Activated CD4-positive, alpha-beta memory T cell treated with anti-CD3 and anti-CD28 coated beads for 36 hours (primary cell): ENCODE measurements around the gene CHMP1A. TPM values are rescaled to one million over a fixed set of nuclear protein-coding genes. Genes with fewer than 3 reads are reported as not detected.

Experiments used
- CTCF ChIA-PET: fragments of 350-600 bp; sonication (Branson Sonifier 250); formaldehyde crosslinking; loops from one replicate; lab custom pipeline; 2021; ENCODE audit warnings: antibody characterized with exemption, inconsistent platforms; lab: Charles Lee
- POLR2A ChIA-PET: fragments of 350-600 bp; sonication (Branson Sonifier 250); formaldehyde crosslinking; loops from one replicate; lab custom pipeline; 2021; ENCODE audit warnings: antibody characterized with exemption; lab: Charles Lee
- DNase-seq: peaks from one replicate; pipeline ENCODE4 v3.0.0-alpha.2; 2020
- H3K27ac Mint-ChIP-seq: one replicate; pipeline ENCODE4 v1.8.0; 2021; ENCODE audit warnings: mixed read lengths
- H3K27me3 Mint-ChIP-seq: one replicate; pipeline ENCODE4 v1.8.0; 2021; ENCODE audit warnings: mixed read lengths
- H3K36me3 Mint-ChIP-seq: one replicate; pipeline ENCODE4 v1.8.0; 2021; ENCODE audit warnings: mixed read lengths
- H3K4me1 Mint-ChIP-seq: one replicate; pipeline ENCODE4 v1.8.0; 2021; ENCODE audit warnings: low read depth, mixed read lengths
- H3K4me3 Mint-ChIP-seq: one replicate; pipeline ENCODE4 v1.8.0; 2021; ENCODE audit warnings: mild to moderate bottlenecking, mixed read lengths
- H3K9me3 Mint-ChIP-seq: one replicate; pipeline ENCODE4 v1.8.0; 2021; ENCODE audit warnings: mixed read lengths
- intact Hi-C: fragments of 100-400 bp; cut with micrococcal nuclease; formaldehyde crosslinking; loops from one replicate; pipeline ENCODE4 v1.15.1; 2023
- total RNA-seq, 2 experiments: library from RNA; stranded (reverse); gene quantifications; one replicate each; pipeline ENCODE4 v1.2.3, GENCODE V29; 2021

The CHMP1A gene
- total RNA-seq, 2 experiments from 2014 or later: 74.6 to 76.3 TPM

DNA sequence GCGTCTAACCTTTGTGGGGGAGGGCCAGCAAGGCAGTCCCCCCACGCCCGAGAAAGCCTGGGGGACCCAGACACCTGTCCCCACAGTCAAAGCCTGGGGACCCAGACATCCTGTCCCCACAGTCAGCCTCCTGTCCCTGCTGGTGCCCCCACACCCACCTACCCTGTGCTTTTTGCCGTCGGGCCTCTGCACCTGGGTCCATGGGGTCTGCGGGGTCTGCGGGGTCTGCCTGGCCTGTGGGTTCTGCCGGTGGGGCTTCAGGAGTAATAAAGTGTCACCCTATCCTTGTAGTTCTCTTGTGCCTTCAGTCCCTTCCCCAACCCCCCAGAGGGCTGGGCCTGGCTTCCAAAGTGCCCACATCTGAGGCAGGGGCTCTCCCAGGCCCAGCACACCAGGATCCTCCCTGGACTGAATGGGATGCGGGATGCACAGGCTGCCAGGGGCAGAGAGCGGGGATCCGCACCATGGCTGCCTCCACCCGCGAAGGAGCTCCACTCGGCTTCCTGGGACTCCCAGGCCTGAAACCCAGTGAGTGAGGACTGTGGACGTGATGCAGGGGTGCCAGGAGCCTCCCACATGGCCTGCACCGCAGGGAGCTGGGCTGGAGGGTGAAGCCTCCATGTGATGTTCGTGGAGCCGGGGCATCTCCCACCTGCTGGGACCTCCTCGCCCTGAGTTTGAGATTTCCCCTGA lies 60.4 kb downstream of the CHMP1A start:
- no peaks in the 10 kb centered on the region for H3K9me3 Mint-ChIP-seq
- no peak overlapping the region for H3K27ac Mint-ChIP-seq
- intact Hi-C loops: no loop called here
- ChIA-PET CTCF (no interaction called here), POLR2A (no interaction called here)
- H3K4me1 Mint-ChIP-seq: peaks cover 10% of the 10 kb centered on the region
- no peaks in the 10 kb centered on the region for H3K27me3 Mint-ChIP-seq
- H3K36me3 Mint-ChIP-seq: no peaks in the 10 kb centered on the region
- H3K4me3 Mint-ChIP-seq: no peak overlapping the region
- no peak for DNase-seq

DNA sequence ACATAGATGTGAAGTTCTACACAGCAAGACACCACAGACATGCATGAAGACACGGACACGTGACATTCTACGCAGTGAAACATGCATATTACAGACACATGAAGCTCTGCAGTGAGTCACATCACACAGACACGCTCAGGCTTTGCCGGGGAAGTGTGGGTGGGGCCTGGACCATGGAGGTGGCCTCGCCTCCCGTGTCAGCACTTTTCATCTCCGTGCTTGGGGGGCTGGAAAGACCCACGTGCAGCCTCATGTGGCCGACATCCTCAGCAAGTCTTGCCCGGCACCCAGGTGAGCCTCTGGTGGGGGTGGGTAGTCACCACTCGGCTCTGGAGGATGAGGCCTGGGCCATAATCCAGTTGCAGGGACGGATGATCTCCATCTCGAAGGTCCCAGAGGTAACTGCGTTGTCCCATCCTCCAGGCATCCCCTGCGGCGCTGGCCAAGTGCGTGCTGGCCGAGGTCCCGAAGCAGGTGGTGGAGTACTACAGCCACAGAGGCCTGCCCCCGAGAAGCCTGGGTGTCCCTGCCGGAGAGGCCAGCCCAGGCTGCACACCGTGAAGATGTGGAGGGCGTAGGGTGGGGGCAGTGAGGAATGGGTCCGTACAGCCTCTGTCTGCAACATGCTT lies 61.3 kb downstream of the CHMP1A start:
- H3K9me3 Mint-ChIP-seq: no peaks in the 10 kb centered on the region

DNA sequence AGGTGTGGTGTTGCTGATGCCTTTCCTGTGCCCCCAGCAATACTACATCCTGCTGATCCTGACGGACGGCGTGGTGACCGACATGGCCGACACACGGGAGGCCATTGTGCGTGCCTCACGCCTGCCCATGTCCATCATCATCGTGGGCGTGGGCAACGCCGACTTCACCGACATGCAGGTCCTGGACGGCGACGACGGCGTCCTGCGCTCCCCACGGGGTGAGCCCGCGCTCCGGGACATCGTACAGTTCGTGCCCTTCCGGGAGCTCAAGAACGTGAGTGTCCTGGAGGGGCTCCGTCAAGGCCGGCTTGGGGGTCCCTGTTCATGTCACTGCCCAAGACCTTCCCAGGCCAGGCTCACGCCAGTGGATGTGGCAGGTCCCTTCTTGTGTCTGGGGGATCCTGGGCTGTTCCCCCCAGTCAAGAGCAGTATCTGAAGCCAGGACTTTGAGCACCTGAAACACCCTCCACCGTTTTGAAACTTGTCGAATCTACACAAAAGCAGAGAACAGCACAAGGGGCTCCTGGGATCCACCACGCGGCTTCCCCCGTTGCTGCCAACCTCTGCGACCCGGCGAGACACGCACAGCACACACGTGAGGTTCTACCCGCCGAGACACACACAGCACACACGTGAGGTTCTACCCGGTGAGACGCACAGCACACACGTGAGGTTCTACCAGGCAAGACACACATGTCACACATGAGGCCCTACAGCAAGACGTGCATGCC lies 62.0 kb downstream of the CHMP1A start:
- intact Hi-C loops: no loop called here
- no peak overlapping the region for H3K4me3 Mint-ChIP-seq
- H3K27me3 Mint-ChIP-seq: no peaks in the 10 kb centered on the region
- H3K36me3 Mint-ChIP-seq: no peaks in the 10 kb centered on the region
- ChIA-PET CTCF (no interaction called here), POLR2A (no interaction called here)
- DNase-seq: no peak
- H3K9me3 Mint-ChIP-seq: no peaks in the 10 kb centered on the region
- peaks cover 9% of the 10 kb centered on the region for H3K4me1 Mint-ChIP-seq
- H3K27ac Mint-ChIP-seq: no peak overlapping the region

More for the DNA sequence above, 61.3 kb downstream of the CHMP1A start:
- intact Hi-C loops: no loop called here
- H3K4me1 Mint-ChIP-seq: peaks cover 9% of the 10 kb centered on the region
- ChIA-PET POLR2A (no interaction called here), CTCF (no interaction called here)
- H3K36me3 Mint-ChIP-seq: no peaks in the 10 kb centered on the region
- no peak overlapping the region for H3K27ac Mint-ChIP-seq
- H3K27me3 Mint-ChIP-seq: no peaks in the 10 kb centered on the region
- no peak for DNase-seq
- H3K4me3 Mint-ChIP-seq: no peak overlapping the region

Other genes with a start within 250 kb of the CHMP1A start
- gene ANKRD11, start 167.1 kb downstream of the CHMP1A start, total RNA-seq: 100 to 1,000 TPM; 126 to 133 TPM
- 10 to 100 TPM; 67.9 to 70.4 TPM for gene SPG7, start 149.3 kb downstream of the CHMP1A start, total RNA-seq
- 1,000 to 10,000 TPM; 3,430 to 3,468 TPM for gene RPL13, start 97.0 kb downstream of the CHMP1A start, total RNA-seq
- 1 to 10 TPM; 6.2 to 7.1 TPM for gene CPNE7, start 82.0 kb downstream of the CHMP1A start, total RNA-seq
- gene DPEP1, start 44.1 kb downstream of the CHMP1A start, total RNA-seq: not detected
- gene SPATA33, start 128 bp upstream of the CHMP1A start, total RNA-seq: 10 to 100 TPM in 1 of 2 experiments, 1 to 10 TPM in 1; 7.1 to 10.1 TPM
- gene CDK10, start 29.0 kb upstream of the CHMP1A start, total RNA-seq: 10 to 100 TPM; 90.0 to 92.4 TPM
- gene SPATA2L, start 44.0 kb upstream of the CHMP1A start, total RNA-seq: 1 to 10 TPM; 6.8 to 7.6 TPM
- 1 to 10 TPM; 2.9 to 3.2 TPM for gene VPS9D1, start 63.2 kb upstream of the CHMP1A start, total RNA-seq
- 10 to 100 TPM; 22.1 to 25.6 TPM for gene ZNF276, start 63.8 kb upstream of the CHMP1A start, total RNA-seq
- gene FANCA, start 158.9 kb upstream of the CHMP1A start, total RNA-seq: 100 to 1,000 TPM in 1 of 2 experiments, 10 to 100 TPM in 1; 99.4 to 103 TPM
- gene SPIRE2, start 170.8 kb upstream of the CHMP1A start, total RNA-seq: 1 to 10 TPM in 1 of 2 experiments, under 1 TPM in 1; 0.63 to 1.4 TPM
- 100 to 1,000 TPM; 139 to 147 TPM for gene TCF25, start 215.9 kb upstream of the CHMP1A start, total RNA-seq